ENCODE results near the gene GLI2.

GLI2 gene

GRCh38 chr2:120716641-120717585, 18.8 kb upstream of the GLI2 start:
- Histone ChIP-seq H3K4me3 (ENCODE audit: low read depth in 1 of 2, low read length in 1 of 2) (no peak overlapping the region), H3K9me3 (no peaks in the 10 kb centered on the region), H3K36me3 (no peaks in the 10 kb centered on the region), H3K4me1 (ENCODE audit: control insufficient read depth in 1 of 2, insufficient read depth in 1 of 2, low read depth in 1 of 2, low read length in 1 of 2) (no peaks in the 10 kb centered on the region), H3K27me3 (peaks cover 13% of the 10 kb centered on the region), H3K27ac (no peak overlapping the region)
- TF ChIP-seq CTCF (IDR thresholded peaks at IDR 0.05), result no peak

DNA sequence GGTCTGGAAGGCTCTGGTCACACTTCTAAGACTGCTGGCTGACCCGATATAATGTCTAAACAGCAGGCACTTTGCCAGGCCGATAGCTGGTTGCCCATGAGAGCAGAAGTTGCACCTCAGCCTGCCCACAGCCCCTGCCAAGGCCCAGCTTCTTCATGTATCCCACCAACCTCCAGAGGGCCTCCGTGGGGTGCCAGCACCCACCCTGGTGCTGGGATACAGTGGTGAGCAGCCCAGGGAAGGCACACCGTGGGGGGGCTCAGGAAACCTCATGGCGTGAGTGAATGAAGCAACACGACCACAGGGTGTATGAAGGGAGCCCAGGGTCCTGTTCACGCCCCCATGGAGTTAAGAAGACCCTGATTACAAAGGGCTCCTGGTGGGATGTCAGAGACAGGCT, 16.2 kb upstream of the GLI2 start:
- TF ChIP-seq CTCF (IDR thresholded peaks at IDR 0.05), result no peak
- peaks cover 18% of the 10 kb centered on the region for H3K27me3 ChIP-seq

GRCh38 chr2:120720231-120720630, 15.4 kb upstream of the GLI2 start:
- Histone ChIP-seq H3K27me3 (peaks cover 22% of the 10 kb centered on the region), H3K27ac (no peak overlapping the region), H3K36me3 (no peaks in the 10 kb centered on the region), H3K9me3 (no peaks in the 10 kb centered on the region), H3K4me3 (ENCODE audit: low read depth in 1 of 2, low read length in 1 of 2) (no peak overlapping the region), H3K4me1 (ENCODE audit: control insufficient read depth in 1 of 2, insufficient read depth in 1 of 2, low read depth in 1 of 2, low read length in 1 of 2) (no peaks in the 10 kb centered on the region)
- TF ChIP-seq CTCF (IDR thresholded peaks at IDR 0.05), result no peak

More for the DNA sequence above, 16.2 kb upstream of the GLI2 start:
- Histone ChIP-seq H3K4me3 (ENCODE audit: low read depth in 1 of 2, low read length in 1 of 2) (no peak overlapping the region), H3K36me3 (no peaks in the 10 kb centered on the region), H3K27ac (no peak overlapping the region), H3K9me3 (no peaks in the 10 kb centered on the region), H3K4me1 (ENCODE audit: control insufficient read depth in 1 of 2, insufficient read depth in 1 of 2, low read depth in 1 of 2, low read length in 1 of 2) (no peaks in the 10 kb centered on the region)

- no peaks in the 10 kb centered on the region for H3K36me3 ChIP-seq
- H3K4me1 ChIP-seq (ENCODE audit: control insufficient read depth in 1 of 2, insufficient read depth in 1 of 2, low read depth in 1 of 2, low read length in 1 of 2), result no peaks in the 10 kb centered on the region
- no peak for TF ChIP-seq CTCF (IDR thresholded peaks at IDR 0.05)
- H3K9me3 ChIP-seq, result no peaks in the 10 kb centered on the region
- H3K27ac ChIP-seq, result no peak overlapping the region
- H3K27me3 ChIP-seq, result peaks cover 26% of the 10 kb centered on the region
- H3K4me3 ChIP-seq (ENCODE audit: low read depth in 1 of 2, low read length in 1 of 2), result no peak overlapping the region
Observed at GRCh38 chr2:120720746-120721375, 14.8 kb upstream of the GLI2 start.

DNA sequence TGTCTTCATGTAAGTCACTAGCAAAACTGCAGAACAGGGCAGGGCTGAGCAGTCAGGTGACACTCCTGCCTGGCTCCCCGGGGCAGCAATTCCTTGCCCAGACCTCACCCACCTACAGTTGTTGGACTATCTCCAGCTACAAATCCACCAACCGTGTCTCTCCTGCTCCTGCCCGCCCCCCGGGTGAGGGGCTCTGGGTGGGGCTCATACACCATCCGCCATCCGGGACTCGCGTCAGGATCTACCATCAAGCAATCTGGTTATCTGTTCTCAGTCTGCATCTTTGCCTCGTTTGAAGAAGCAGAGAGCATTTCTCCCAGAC, 13.5 kb upstream of the GLI2 start:
- Histone ChIP-seq H3K27ac (no peak overlapping the region), H3K4me3 (ENCODE audit: low read depth in 1 of 2, low read length in 1 of 2) (no peak overlapping the region), H3K4me1 (ENCODE audit: control insufficient read depth in 1 of 2, insufficient read depth in 1 of 2, low read depth in 1 of 2, low read length in 1 of 2) (no peaks in the 10 kb centered on the region), H3K9me3 (no peaks in the 10 kb centered on the region), H3K36me3 (no peaks in the 10 kb centered on the region), H3K27me3 (peaks cover 28% of the 10 kb centered on the region)
- TF ChIP-seq CTCF (IDR thresholded peaks at IDR 0.05), result no peak
